Endothelial cell of umbilical vein (primary cell): ENCODE data around the gene TTLL11.

Experiments
- EZH2 ChIP-seq: IDR thresholded peaks from 2 replicates; pipeline ENCODE4 v1.6.1; 2012; ENCODE audit warnings: borderline replicate concordance, low read depth, mild to moderate bottlenecking, moderate library complexity, low read length, inconsistent platforms; ENCODE audit not compliant: severe bottlenecking
- TF ChIP-seq, protein P1 (sequence below), 2 donors: IDR thresholded peaks; 1 replicate in 1 of 2; 2 replicates in 1 of 2; pipeline ENCODE4 v1.5.1; 2011; ENCODE audit warnings: low read length in 2 of 2, mild to moderate bottlenecking in 2 of 2, moderate library complexity in 2 of 2, control low read depth in 1 of 2, inconsistent platforms in 1 of 2, low read depth in 1 of 2; ENCODE audit not compliant: insufficient read depth in 1 of 2; ENCODE audit errors: extremely low read depth in 1 of 2

DNA sequence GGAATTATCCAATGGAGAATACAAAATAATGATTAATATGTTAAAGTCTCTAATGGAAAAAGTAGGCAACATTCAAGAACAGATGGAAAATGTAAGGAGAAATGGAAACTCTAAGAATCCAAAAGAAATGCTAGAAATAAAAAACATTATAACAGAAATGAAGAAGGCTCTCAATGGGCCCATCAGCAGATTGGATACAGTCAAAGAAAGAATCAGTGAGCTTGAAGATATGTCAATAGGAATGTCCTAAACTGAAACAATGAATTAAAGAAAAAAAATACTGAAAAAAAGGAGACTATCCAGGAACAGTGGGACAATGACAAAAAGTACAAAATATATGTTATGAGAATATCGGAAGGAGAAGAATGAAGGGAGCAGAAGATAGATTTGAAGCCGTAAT, 248.5 kb downstream of the TTLL11 start:
- no peak for TF ChIP-seq EZH2
- TF ChIP-seq, protein P1, sequence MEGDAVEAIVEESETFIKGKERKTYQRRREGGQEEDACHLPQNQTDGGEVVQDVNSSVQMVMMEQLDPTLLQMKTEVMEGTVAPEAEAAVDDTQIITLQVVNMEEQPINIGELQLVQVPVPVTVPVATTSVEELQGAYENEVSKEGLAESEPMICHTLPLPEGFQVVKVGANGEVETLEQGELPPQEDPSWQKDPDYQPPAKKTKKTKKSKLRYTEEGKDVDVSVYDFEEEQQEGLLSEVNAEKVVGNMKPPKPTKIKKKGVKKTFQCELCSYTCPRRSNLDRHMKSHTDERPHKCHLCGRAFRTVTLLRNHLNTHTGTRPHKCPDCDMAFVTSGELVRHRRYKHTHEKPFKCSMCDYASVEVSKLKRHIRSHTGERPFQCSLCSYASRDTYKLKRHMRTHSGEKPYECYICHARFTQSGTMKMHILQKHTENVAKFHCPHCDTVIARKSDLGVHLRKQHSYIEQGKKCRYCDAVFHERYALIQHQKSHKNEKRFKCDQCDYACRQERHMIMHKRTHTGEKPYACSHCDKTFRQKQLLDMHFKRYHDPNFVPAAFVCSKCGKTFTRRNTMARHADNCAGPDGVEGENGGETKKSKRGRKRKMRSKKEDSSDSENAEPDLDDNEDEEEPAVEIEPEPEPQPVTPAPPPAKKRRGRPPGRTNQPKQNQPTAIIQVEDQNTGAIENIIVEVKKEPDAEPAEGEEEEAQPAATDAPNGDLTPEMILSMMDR (IDR thresholded peaks at IDR 0.05; ENCODE audit: extremely low read depth in 1 of 2, insufficient read depth in 1 of 2, low read depth in 1 of 2, low read length in 2 of 2): no peak
